Neural progenitor cell (in vitro differentiated cells): ENCODE measurements around the gene S100A9. TPM values are rescaled to one million over a fixed set of nuclear protein-coding genes. Genes with fewer than 3 reads are reported as not detected.

Experiments used
- DNase-seq: peaks from one replicate; pipeline ENCODE4 v3.0.0-alpha.2; 2016; ENCODE audit warnings: low spot score
- H2AFZ ChIP-seq: fragments of 200-600 bp; sonication (generic); replicated peaks from 2 replicates; pipeline ENCODE4 v1.6.1; 2016; ENCODE audit warnings: antibody characterized with exemption
- H3F3A ChIP-seq: fragments of 200-600 bp; sonication (generic); 2 replicates; pipeline ENCODE4 v1.6.1; 2016; ENCODE audit warnings: antibody characterized with exemption, low read depth
- H3K27ac ChIP-seq: fragments of 200-600 bp; sonication (generic); 2 replicates; pipeline ENCODE4 v1.5.1; 2016; ENCODE audit warnings: mild to moderate bottlenecking
- H3K27me3 ChIP-seq: fragments of 200-600 bp; sonication (generic); 2 replicates; pipeline ENCODE4 v1.6.1; 2016; ENCODE audit warnings: mild to moderate bottlenecking, moderate library complexity
- H3K36me3 ChIP-seq: fragments of 200-600 bp; sonication (generic); 2 replicates; pipeline ENCODE4 v1.5.1; 2016
- H3K4me1 ChIP-seq: fragments of 200-600 bp; sonication (generic); 2 replicates; pipeline ENCODE4 v1.6.1; 2016; ENCODE audit warnings: mixed run types
- H3K4me2 ChIP-seq: fragments of 200-600 bp; sonication (generic); 2 replicates; pipeline ENCODE4 v1.6.1; 2016
- H3K4me3 ChIP-seq: fragments of 200-600 bp; sonication (generic); 2 replicates; pipeline ENCODE4 v1.5.1; 2016
- H3K79me2 ChIP-seq: fragments of 200-600 bp; sonication (generic); 2 replicates; pipeline ENCODE4 v1.6.1; 2016; ENCODE audit warnings: low read depth
- H3K9ac ChIP-seq: fragments of 200-600 bp; sonication (generic); 2 replicates; pipeline ENCODE4 v1.6.1; 2016
- H3K9me3 ChIP-seq: fragments of 200-600 bp; sonication (generic); 2 replicates; pipeline ENCODE4 v1.5.1; 2016; ENCODE audit warnings: low read depth
- H4K20me1 ChIP-seq: fragments of 200-600 bp; sonication (generic); 2 replicates; pipeline ENCODE4 v1.6.1; 2016; ENCODE audit warnings: low read depth
- H3K27ac Mint-ChIP-seq: 3 replicates; pipeline ENCODE4 v1.8.0; 2021; ENCODE audit warnings: mixed read lengths
- H3K27me3 Mint-ChIP-seq: 2 replicates; pipeline ENCODE4 v1.8.0; 2022; ENCODE audit warnings: low read depth, mild to moderate bottlenecking, inconsistent platforms, moderate library complexity, mixed read lengths; ENCODE audit not compliant: insufficient read depth
- H3K36me3 Mint-ChIP-seq: 3 replicates; pipeline ENCODE4 v1.8.0; 2021; ENCODE audit warnings: mixed read lengths
- H3K4me1 Mint-ChIP-seq: 3 replicates; pipeline ENCODE4 v1.8.0; 2021; ENCODE audit warnings: mixed read lengths
- H3K4me3 Mint-ChIP-seq: 3 replicates; pipeline ENCODE4 v1.8.0; 2021; ENCODE audit warnings: mild to moderate bottlenecking, moderate library complexity, mixed read lengths
- H3K9me3 Mint-ChIP-seq: 3 replicates; pipeline ENCODE4 v1.8.0; 2020; ENCODE audit warnings: mixed read lengths
- CTCF ChIP-seq: fragments of 200-600 bp; sonication (generic); IDR thresholded peaks from 2 replicates; pipeline ENCODE4 v1.5.1; 2017; ENCODE audit warnings: antibody characterized with exemption, mild to moderate bottlenecking
- EZH2 ChIP-seq: fragments of 200-600 bp; sonication (generic); IDR thresholded peaks from 2 replicates; pipeline ENCODE4 v1.6.1; 2017; ENCODE audit warnings: antibody characterized with exemption, mild to moderate bottlenecking, moderate library complexity
- EZH2phosphoT487 ChIP-seq: fragments of 200-600 bp; sonication (generic); IDR thresholded peaks from 2 replicates; pipeline ENCODE4 v1.6.1; 2017; ENCODE audit warnings: antibody characterized with exemption
- total RNA-seq: library from RNA; depleted of rRNA; stranded (reverse); fragments of >200 nt; gene quantifications from 2 replicates; pipeline ENCODE4 v1.2.3, GENCODE V29; 2015; ENCODE audit warnings: low replicate concordance

The S100A9 gene
- total RNA-seq, 1 donor from 2014 or later = not detected

- H3K27me3 Mint-ChIP-seq = peaks cover 2% of the 10 kb centered on the region
- Histone ChIP-seq H3K4me1 (no peaks in the 10 kb centered on the region), H3K4me2 (no peak within 1 kb of the TSS), H3K27ac (no peak within 1 kb of the TSS), H3K27me3 (no peaks in the 10 kb centered on the region), H2AFZ (no peak within 1 kb of the TSS), H3K79me2 (no peaks in the 10 kb centered on the region), H3K36me3 (no peaks in the 10 kb centered on the region), H3K9me3 (no peaks in the 10 kb centered on the region), H4K20me1 (no peaks in the 10 kb centered on the region), H3F3A (no peaks in the 10 kb centered on the region), H3K9ac (no peak within 1 kb of the TSS), H3K4me3 (no peak within 1 kb of the TSS)
- no peak for DNase-seq
- no peak within 1 kb of the TSS for H3K27ac Mint-ChIP-seq
- no peaks in the 10 kb centered on the region for H3K9me3 Mint-ChIP-seq
- no peaks in the 10 kb centered on the region for H3K36me3 Mint-ChIP-seq
- TF ChIP-seq EZH2phosphoT487 (no peak), CTCF (no peak), EZH2 (no peak)
- no peak within 1 kb of the TSS for H3K4me3 Mint-ChIP-seq
- no peaks in the 10 kb centered on the region for H3K4me1 Mint-ChIP-seq
Observed at GRCh38 chr1:153390938-153391710, 33.5 kb downstream of the S100A9 start, which contains the start of gene S100A8. TSS of gene S100A8 (minus strand) at chr1:153391073. CDS start at chr1:153390535, 538 bp downstream.

GRCh38 chr1:153392258-153392657, 34.6 kb downstream of the S100A9 start:
- H3K4me2 ChIP-seq = no peak overlapping the region
- H4K20me1 ChIP-seq = no peaks in the 10 kb centered on the region
- Mint-ChIP-seq H3K4me3 (no peak overlapping the region), H3K4me1 (no peaks in the 10 kb centered on the region), H3K27ac (no peak overlapping the region), H3K9me3 (no peaks in the 10 kb centered on the region), H3K27me3 (peaks cover 4% of the 10 kb centered on the region), H3K36me3 (no peaks in the 10 kb centered on the region)
- H3F3A ChIP-seq = no peaks in the 10 kb centered on the region
- H3K9ac ChIP-seq = no peak overlapping the region
- no peak overlapping the region for H3K27ac ChIP-seq
- H3K4me3 ChIP-seq = no peak overlapping the region
- H3K36me3 ChIP-seq = no peaks in the 10 kb centered on the region
- H3K4me1 ChIP-seq = no peaks in the 10 kb centered on the region
- no peak overlapping the region for H2AFZ ChIP-seq
- H3K9me3 ChIP-seq = no peaks in the 10 kb centered on the region
- H3K27me3 ChIP-seq = no peaks in the 10 kb centered on the region
- no peaks in the 10 kb centered on the region for H3K79me2 ChIP-seq
- no peak for TF ChIP-seq CTCF
- no peak for TF ChIP-seq EZH2phosphoT487
- no peak for TF ChIP-seq EZH2
- DNase-seq = no peak

GRCh38 chr1:153392822-153393221, 35.2 kb downstream of the S100A9 start:
- Histone ChIP-seq H3K9ac (no peak overlapping the region), H3K36me3 (no peaks in the 10 kb centered on the region), H3K27me3 (no peaks in the 10 kb centered on the region), H3K4me1 (no peaks in the 10 kb centered on the region), H2AFZ (no peak overlapping the region), H3K4me2 (no peak overlapping the region), H4K20me1 (no peaks in the 10 kb centered on the region), H3K9me3 (no peaks in the 10 kb centered on the region), H3K79me2 (no peaks in the 10 kb centered on the region), H3F3A (no peaks in the 10 kb centered on the region), H3K27ac (no peak overlapping the region), H3K4me3 (no peak overlapping the region)
- Mint-ChIP-seq H3K27me3 (peaks cover 6% of the 10 kb centered on the region), H3K27ac (no peak overlapping the region), H3K36me3 (no peaks in the 10 kb centered on the region), H3K4me3 (no peak overlapping the region), H3K9me3 (no peaks in the 10 kb centered on the region), H3K4me1 (no peaks in the 10 kb centered on the region)
- no peak for DNase-seq
- TF ChIP-seq EZH2 (no peak), CTCF (no peak), EZH2phosphoT487 (no peak)
